GM15510 (cell line): ENCODE results near the gene PICALM.

ENCODE experiments used
- POLR2A ChIP-seq: IDR thresholded peaks from 3 replicates; pipeline ENCODE4 v1.6.1; 2011; ENCODE audit warnings: borderline replicate concordance; ENCODE audit not compliant: insufficient read length; ENCODE audit errors: extremely low read depth

PICALM gene

DNA sequence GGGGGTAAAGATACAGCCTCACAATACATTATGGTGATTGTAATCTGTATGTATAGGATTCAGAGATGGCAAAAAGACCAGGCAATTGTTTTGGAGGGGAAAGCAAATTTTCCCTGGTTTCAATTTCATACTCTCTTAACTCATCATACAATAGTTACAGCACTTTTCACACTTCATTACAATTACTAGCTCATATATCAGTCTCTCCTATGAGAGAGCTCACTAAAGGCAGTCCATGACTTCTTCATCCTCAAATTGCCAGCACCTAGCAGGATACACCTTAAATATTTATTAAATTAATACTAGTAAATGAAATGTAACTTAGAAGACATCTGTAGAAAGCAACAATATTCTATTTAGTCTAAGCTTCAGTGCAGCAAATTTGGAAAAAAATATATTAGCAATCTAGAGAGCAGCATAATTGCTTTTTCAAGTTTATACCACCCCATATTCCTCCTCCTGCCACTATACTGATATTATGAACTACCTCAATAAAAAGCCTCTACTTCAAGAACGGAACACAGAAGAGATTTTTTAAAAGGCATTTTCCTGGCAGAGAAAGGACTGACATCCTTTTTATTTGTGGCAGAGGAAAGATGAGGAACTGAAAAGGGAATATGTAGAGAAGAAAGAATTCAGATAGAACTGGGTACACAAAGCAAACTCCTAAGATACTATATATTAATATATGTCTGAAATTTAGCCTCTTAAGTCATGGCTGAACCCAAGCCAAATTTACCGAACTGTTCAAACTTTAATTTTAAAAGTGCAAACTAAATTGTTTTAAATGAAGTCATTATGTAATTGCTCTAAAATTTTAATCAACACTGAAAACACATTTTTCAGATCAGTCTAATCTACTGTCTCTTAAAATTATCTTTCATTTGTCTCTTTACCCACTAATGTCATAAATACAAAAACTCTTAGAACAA is 27.7 kb downstream of the PICALM start:
- no peak for TF ChIP-seq POLR2A

DNA sequence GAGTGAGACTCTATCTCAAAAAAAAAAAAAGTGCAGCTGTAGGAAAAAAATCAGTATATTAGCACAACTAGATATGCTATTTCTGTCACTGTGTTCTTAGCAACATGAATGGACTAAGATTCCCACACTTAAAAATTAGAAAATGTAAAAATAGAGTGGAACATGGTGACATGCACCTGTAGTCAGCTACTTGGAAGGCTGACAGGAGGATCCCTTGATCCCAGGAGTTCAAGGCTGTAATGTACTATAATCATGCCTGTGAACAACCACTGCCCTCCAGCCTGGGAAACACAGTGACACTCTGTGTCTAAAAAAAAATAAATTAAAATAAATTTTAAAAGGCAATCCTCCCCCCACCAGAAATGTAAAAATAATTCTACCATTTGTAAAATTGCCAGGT is 29.8 kb downstream of the PICALM start:
- TF ChIP-seq POLR2A: no peak

DNA sequence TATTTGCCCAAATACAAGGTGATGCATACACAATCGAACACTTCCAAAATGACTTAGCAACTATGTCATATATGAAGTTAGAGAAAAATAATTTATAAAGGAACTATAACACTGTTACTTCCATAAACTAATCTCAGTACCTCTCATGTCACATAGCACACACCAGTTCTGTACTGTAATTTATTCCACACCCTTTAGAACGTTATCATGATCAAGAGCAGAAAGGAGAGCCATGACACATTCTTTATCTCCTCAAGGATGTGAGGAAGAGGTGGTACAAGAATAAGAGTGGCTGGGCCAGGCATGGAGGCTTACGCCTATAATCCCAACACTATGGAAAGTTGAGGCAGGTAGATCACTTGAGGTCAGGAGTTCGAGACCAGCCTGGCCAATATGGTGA is 31.1 kb downstream of the PICALM start:
- no peak for TF ChIP-seq POLR2A

DNA sequence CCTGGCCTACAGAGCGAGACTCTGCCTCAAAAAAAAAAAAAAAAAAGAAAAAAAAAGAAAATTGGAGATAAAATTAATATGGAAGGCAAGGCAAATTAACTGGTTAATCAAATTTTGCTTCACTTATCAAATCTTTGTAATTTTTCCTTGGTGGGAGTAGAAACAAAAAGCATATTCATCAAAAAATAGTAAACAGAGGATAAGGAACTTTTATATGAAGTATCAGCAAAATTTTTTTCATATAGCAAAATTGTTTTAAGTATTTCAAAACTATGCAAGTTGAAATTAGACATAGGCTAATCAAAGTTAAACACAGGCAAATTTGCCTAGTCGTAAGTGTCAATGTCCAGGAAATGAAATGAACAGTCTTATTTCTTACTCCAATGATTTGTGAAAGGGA is 33.0 kb downstream of the PICALM start:
- no peak for TF ChIP-seq POLR2A

DNA sequence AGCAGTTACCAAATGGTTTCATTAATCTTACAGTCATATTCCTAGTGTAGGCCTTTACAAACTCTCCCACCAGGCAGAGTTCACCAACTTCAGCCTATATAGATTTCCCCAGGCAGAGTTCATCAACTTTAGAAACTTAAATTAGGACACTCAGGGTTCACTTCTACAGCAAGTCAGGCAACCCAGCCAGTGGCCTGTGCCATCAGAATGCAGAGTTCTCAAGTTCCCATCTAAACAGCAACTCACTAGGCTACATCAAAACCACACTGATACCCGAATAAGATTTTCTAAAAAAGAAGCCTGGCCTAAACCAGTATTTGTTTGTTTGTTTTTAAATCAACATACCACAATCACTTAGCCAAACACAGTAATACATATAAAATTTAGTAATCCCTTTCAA is 33.7 kb downstream of the PICALM start:
- TF ChIP-seq POLR2A: no peak

DNA sequence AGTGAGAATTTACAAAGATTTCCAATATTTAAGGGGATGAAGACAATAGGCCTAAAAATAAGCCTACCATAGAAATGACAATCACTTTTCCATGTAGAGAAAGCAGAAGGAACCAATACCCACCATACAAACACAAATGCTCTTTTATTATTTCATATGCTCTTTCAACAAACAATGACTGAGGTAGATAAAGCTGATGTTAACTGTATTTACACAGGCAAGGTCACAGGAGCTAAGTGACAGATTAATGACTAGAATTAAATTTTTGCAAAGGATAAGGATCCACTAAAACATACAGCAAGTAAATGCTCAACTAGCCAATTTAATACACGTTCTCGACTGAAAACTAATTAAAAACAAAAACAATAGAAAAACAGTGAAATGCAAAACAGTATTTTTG is 34.2 kb downstream of the PICALM start:
- no peak for TF ChIP-seq POLR2A

DNA sequence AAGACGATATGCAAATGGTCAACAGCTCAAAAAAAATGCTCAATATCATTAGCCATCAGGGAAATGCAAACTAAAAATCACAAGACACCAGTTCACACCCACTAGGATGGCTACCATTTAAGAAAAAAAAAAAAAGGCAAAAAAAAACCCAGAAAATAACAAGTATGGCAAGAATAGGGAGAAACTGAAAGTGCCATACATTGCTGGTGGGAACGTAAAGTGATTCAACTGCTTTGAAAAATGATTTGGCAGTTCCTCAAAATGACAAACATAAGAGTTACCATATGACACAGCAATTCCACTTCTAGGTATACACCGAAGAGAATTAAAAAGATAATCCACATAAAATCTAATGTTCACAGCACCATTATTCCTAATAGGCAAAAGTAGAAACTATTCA is 47.5 kb downstream of the PICALM start:
- no peak for TF ChIP-seq POLR2A

DNA sequence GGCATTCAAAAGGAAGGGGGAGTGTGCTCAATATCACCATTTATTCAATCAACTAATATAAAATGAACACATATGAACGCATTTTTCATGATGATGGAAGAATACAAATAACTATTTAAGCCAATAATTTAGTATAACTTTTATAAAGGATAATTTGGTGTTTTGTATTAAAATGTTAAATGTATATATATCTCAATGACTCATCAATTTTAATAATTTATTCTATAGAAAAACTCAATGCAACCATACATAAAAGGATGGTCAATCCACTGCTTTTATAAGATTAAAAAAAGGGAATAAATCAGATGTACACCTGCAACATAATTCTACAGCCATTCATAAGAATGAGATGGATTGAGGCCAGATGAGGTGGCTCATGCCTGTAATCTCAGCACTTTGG is 50.6 kb downstream of the PICALM start:
- TF ChIP-seq POLR2A: no peak

DNA sequence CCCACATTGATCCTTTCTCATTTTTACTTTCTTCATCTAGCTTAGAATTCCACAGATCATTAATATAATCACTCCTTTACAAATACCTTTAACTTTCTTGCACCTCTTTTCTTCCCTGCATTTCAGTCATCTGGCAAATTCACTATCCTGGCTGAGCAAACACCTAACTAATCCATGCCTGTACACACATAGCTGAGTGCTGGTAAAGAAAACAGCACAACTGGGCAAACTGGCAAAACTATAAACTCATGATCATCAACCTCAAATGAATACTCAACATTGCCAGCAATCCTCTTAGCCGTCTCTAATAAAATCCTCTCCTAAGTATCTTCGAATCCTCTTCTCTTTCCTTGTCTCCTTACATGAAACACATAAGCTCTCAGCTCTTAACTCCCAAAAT is 52.4 kb downstream of the PICALM start:
- no peak for TF ChIP-seq POLR2A

DNA sequence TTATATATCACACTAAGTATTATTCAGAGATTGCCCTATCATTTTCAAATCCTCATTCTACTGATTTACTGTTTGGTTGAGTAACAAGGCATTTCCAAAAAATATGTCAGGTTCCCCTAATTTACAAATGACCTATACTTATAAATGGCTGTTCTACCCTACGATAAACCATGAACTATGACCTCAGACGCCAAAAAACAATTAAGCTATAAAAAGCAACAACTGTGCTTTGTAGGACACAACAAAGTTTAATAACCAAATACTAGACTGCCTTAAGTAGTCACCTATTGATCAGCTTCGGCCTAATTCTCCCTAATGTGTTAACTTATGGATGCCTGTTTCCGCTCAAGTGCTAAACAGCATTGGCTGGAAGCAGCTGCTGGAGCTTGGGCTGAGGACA is 53.2 kb downstream of the PICALM start:
- TF ChIP-seq POLR2A: no peak

DNA sequence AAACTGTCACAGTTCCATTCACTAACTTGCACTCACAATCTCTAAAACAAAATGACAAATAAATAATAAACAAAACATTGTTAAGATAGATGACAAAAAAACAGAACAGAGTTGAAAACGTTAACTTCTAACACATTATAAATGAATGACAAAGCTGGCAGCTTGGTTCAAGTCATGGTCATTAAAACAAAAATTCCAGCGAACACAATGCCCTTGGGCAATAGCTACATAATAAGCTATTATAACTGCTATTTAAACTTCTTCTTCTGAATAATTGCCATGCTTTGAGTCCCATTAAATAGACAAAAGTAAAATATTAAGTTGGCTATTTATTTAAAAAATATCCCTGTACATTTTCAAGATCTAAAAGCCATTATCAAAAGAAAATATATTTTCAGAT is 54.7 kb downstream of the PICALM start:
- TF ChIP-seq POLR2A: no peak

DNA sequence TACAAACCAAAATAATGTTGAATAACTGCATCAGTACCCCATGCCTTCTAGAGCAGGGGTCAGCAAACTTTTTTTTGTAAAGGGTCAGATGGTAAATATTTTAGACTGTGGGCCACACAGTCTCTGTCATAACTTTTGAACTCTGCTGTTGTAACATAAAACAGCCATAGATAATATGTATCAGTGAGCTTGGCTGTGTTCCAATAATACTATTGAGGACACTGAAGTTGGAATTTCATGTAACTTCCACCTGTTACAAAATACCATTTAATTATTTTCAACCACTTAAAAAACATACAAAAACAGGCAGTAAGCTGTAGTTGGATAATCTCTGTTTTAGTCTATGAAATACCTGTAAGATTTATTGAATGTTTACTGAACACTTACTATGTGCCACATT is 55.2 kb downstream of the PICALM start:
- TF ChIP-seq POLR2A: no peak

DNA sequence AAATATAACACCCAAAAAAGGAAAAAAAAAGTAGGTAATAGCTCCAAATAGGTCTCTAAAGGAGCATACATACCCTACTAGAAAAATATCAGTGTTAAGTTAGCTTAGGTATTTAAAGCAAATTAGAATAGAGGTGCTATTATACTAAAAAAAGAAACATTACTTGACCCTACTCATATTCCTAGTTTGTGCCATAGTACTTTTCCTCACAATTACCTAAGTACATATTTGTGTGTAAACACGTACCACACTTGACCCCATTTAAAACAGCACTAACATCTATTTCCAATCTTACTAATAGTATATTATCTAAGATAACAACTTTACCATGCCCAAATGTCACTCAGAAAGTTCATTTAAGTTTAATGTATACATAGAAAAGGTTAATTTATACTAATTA is 57.7 kb downstream of the PICALM start:
- no peak for TF ChIP-seq POLR2A

DNA sequence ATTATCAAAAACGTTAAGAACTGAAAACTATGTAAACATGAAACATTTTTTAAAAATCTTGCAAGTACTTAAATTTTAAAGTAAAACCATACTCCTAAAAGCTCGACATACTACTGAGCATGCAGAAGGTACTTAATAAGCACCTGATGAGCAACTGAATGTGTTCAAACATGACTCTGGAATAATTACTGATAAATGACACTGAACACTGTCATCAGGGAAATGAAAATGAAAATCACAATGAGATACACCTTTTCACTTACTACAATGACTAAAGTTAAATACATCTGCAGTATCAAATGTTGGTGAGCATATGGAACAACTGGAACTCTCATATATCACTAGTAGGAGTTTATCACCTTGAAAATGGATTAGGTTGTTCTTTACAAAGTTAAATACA is 65.2 kb downstream of the PICALM start:
- TF ChIP-seq POLR2A: no peak

DNA sequence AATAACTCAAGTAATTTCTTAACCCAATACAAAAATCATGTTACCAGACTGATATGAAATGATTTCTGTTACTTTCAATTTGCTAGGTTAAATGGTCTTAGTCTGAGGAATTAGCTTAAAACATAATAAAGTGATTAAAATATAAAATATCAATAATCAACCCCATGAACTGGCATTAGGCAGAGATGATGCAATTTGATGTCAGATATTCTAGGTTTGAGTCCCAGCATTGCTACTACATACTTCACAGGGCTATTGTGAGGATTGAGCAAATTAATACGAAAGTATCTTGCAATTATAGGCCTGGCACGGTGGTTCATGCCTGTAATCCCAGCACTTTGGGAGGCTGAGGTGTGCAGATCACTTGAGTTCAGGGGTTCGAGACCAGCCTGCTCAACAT is 66.5 kb downstream of the PICALM start:
- TF ChIP-seq POLR2A: no peak

DNA sequence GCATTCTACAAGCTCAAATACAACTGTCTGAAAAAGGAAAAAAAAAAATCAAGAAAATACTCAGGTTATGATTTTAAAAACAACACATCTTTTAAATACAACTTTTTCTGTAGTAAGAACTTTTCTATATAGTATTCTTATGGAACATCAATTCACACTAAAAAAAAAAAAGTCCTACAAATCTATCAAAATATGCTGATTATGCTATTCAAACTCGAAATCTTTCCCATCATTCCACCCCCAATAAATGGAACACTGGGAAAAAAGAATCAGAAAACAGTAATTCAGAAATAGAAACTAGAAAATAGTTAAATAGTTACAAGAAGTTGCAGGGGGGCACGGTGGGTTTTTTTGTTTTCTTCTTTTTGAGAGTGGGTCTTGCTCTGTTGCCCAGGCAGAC is 77.4 kb downstream of the PICALM start:
- no peak for TF ChIP-seq POLR2A
